Activated T-cell treated with anti-CD3 and anti-CD28 coated beads for 4 hours (primary cell): ENCODE measurements around the gene RAP2C.

Experiments used
- DNase-seq: peaks from one replicate; pipeline ENCODE4 v3.0.0-alpha.2; 2020

RAP2C gene

GRCh38 chrX:132219343-132219768, at the start of gene RAP2C:
RAP2C (minus strand) TSS chrX:132219447; CDS start chrX:132217268, 2,179 bp downstream.
- DNase-seq: peak; percentile 40

DNA sequence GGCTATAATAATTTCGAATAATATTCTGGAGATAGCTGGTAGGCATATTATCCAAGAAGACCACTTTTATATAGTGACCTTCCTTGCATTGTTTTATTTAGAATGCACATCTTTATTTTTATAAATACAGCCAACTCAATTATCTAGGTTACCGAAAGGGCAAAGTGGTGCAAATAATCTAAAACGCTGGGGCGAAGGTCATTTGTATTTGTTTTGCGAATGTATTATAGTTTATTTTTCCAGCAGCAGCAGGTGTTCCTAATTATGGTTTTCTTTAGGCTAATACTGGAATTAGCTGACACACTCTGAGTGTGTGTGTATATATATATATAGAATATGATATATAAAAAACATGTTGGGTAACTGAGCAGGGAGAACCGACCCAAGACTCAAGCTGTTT, 48.1 kb upstream of the RAP2C start:
- DNase-seq: no peak

DNA sequence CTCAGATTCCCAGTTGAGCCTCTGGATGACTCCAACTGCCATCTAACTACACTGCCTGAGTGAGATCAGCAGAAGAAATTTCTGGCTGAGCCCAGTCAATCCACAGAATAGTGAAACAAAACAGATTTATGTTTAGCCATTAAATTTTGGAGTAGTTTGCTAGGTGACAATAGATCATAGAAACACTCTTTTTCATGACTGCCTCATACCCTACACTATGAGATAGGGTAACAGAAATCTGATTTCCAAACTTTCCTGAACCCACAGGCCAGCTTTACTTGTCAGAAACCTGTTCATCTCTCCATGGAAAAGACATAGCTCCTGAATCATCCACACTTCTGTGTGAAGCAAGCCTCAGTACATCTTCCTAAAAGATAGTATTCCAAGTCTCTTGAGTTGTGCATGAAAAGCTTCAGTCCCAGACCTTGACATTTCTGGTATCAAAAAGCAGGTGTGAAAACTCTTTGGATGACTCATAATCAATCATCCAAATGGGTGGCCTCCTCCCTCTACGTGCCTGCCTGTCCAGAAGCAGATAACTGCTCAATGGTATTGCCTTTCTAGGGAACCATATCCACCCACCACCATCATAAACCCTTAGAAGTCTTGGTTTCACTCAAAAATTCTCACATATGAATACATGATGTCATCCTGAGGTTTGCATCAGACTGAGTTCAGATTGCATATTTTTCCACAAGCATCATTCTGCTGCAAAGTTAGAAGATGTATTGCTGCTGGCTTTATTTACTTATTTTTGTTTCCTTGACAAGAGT, 47.5 kb upstream of the RAP2C start:
- DNase-seq: no peak

DNA sequence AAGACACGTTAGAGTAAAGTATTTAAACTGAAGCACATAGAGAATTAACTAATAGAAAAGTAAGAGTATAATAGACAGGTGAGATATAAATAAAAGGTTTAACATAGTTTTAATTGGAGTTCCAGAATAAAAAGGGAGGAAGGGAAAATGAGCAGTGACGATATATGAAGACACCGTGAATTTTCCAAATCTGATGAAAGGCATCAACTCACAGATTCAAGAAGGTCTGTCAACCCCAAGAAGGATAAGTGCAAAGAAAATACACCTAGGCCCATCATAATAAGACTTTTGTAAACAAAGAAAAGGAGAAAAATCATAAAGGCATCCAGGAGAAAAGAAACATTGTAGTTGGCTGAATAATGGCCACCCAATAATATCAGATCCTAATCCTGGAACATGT, 43.9 kb upstream of the RAP2C start:
- no peak for DNase-seq

- DNase-seq: no peak
Observed at GRCh38 chrX:132258509-132258908, 39.3 kb upstream of the RAP2C start.

DNA sequence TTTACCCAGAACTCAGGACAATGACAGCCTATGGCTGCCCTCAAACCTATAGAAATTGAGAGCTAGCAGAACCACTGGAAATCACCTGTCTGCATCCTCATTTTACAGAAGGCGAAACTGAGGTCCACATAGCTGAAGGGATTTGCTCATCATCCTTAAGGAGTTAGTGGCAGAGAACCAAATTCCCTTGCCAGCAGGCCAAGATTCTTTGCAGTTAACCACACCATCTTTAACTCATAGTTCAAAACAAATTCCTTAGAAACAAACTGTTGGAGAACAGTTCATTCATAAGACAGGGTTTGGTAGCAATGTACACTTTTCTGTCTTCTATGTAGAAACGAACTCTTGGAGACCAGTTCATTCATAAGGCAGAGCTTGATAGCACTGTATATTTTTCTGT, 37.9 kb upstream of the RAP2C start:
- no peak for DNase-seq

DNA sequence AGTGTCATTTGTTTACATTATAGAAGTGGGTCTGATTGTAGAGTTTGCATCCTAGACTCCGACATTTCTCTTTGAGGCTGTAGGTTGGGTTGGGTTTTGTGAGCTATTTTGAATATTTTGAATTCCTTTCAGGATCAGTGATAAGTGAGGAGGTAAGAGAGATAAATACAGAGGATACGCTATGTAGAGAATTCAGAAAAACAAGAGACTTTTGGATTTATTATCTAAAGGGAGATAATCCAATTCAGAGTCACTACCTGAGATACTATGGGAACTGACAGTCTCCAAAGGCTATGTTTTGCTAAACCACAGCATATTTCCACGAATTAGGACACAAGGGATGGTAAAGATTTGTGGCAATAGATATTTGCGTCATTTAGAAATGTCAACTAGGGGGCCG, 16.9 kb upstream of the RAP2C start:
- DNase-seq: no peak

DNA sequence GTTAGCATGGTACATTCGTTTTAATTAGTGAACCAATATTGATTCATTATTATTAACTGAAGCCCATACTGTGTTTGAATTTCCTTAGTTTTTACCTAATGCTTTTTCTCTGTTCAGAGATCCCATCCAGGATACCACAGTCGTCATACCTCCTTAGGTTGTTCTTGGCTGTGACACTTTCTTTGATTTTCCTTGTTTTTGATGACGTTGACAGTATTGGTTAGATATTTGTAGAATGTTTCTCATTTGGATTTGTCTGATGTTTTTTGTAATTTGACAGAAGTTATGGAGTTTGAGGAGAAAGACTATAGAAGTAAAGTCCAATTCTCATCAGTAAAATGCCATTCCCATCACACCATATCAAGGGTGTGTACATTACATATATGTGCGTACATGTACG, 16.2 kb upstream of the RAP2C start:
- DNase-seq: no peak

- DNase-seq: no peak
Observed at GRCh38 chrX:132231587-132231986, 12.3 kb upstream of the RAP2C start.

DNA sequence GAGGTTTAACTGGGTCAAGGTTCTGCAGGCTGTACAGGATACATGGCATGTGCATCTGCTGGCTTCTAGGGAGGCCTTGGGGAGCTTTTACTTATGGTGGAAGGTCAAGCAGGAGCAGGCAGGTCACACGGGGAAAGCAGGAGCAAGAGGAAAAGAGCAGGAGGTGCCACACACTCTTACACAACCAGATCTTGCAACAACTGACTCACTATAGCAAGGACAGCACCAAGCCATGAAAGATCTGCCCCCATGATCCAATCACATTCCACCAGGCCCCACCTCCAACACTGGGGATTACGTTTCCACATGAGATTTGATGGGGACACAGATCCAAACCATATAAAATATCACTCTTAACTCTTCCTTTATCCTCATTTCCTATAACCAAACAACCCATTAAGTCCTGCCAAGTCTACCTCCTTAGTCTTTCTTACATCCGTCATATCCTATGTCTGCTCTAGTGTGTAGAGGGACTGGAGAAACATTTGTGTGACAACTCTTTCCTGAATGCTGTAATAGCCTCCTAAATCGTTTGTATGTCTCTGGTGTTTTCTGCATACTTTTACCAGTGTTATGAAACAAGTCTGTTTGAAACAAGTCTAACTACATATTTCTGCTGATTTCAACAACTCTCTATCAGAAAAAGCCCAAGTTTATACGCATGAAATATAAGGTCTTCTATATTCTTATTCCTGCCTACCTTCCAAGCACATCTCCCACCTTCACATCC, 8.3 kb upstream of the RAP2C start:
- no peak for DNase-seq

DNA sequence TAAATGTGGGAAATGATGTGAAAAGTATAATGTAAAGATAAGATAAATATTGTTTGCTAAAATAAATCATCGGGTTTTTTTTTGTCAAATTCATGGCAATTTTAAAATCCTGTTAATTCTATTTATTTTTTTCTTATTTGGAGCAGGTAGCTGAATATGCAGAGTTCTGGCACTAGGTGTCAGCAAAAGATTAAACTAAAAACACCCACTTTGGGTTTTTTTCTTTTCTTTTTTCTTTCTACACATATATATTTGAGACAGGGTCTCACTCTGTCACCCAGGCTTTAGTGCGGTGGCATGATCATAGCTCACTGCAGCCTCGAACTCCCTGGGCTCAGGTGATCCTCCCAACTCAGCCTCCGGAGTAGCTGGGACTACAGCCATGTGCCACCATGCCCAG, 6.9 kb upstream of the RAP2C start:
- no peak for DNase-seq

DNA sequence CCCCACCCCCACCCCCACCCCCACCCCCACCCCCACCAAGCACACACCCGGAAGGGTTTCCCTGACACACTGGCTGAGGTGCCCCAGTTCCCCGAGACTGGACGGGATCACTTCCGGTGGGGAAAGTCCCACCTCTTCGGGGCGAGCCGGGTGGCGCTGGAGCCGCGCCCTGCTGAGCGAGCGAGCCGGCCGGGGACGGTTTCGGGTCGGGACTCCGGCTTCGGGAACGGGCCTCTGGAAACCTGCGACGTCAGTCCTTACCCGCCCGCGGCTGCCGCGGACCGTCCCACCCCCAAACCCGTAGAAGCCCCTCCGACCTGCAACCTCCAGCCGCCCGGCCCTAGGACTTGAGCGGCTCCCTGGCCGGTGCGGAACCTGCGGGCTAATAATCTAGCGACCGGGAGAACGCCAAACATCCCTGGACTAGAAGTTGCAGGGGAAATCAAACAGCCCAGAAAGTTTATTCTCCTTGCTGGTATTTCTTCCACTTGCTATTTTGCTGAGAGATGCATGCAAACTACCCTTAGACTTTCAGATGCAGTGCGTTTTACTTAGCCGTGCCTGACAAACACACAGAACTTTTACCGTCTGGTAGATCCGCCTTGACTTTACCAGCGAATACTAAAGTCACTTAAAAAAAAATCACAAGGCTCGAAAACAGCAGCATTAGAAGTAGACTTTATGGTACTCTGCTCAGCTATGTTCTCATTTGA, 991 bp downstream of the RAP2C start:
- DNase-seq: peak; percentile 56

DNA sequence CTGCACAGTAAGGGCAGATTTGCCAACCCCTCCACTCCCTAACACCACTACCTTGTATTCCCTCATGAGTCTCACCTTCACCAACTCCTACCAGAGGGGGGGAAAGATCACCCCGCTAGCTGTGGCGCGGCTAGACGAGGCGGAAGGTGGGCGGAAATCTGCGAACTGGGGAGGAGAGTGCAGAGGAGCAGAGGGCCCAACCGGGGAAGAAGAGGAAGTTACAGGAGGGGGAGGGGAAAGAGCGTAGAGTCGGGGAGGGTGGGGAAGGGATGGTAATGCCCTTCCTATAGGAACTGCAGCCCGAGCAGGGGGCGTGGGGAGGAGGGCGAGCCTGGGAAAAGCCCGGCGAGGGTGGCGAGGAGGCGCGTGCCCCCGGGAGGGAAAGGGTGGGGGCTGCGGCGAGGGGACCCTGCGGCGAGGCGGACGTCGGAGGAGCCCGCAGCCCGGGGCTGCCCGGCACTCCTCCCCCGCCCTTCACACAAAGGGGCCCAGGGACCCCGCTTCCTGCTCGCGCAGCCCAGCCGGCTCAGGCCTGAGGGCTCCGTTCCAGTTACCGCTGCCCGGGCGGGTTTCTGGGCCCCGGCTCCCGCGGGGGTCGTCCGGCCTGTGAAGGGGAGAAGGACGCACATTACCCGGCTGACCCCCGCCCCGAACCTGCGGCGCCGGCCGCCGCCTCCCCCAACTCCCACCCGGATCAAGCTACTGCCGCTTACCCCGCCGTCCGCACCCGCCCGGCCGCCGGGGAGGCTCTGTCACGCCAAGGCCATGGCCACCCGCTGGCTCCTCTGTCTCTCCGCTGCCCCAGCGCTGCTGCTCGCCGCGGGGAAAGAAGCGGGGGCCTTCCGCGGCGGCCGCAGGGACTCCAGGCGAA, 1.8 kb downstream of the RAP2C start:
- peak; percentile 68 for DNase-seq

GRCh38 chrX:132216806-132217202, 2.4 kb downstream of the RAP2C start:
- no peak for DNase-seq

- no peak for DNase-seq
Observed at GRCh38 chrX:132216283-132216682, 3.0 kb downstream of the RAP2C start.

GRCh38 chrX:132214518-132214917, 4.7 kb downstream of the RAP2C start:
- DNase-seq: no peak

DNA sequence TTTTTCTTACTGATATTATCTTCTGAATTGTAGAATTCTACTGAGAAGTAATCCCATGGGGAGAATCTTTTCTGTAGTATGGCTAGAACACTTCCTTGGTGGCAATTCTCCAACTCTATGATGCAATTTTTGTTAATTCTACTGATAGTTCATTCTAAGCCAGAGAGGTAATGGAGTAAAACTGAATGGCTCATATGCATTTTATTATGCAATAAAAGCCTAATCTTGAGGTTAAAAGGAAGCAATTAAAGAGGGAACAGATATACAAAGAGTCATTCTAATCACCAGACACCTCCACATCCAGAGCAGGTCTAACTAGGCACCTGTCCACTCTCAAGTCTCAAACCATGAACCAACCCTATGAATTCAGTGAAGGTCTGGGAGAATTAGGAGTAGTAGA, 9.7 kb downstream of the RAP2C start:
- DNase-seq: no peak

DNA sequence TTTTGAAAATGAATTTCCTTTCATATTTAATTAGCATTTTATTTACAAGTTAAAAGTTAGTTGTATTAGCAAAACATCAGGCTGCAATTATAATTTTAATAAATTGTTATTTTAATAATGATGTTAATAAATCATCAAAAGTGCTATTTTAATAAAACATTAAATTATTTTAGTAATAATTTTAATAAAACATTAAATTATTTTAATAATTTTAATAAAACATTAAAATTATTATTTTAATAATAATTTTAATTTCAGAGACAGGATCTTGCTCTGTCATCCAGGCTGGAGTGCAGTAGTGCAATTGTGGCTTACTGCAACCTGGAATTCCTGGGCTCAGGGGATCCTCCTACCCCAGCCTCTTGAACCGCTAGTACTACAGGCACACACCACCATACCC, 10.8 kb downstream of the RAP2C start:
- no peak for DNase-seq

DNA sequence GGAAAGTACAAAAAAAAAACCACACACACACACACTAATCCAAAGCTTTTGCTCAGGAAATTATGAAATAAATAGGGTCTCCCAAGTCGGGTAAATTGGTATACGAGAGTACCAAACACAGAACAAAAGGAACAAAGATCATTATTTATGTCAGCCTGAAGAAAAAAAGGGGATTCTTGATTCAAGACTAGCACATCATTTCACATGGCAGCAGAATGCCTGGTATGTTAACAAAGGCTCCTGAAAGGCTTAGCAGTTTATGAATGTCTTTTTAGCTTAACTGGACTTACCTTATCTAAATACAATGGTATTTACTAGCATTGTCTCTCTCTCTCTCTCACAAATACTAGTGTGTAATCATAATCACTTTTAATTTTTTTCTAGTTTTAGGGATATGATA, 11.3 kb downstream of the RAP2C start:
- no peak for DNase-seq

GRCh38 chrX:132206259-132206658, 13.0 kb downstream of the RAP2C start:
- DNase-seq: no peak

- DNase-seq: no peak
Observed at GRCh38 chrX:132204629-132205028, 14.6 kb downstream of the RAP2C start.

GRCh38 chrX:132200976-132201375, 18.3 kb downstream of the RAP2C start:
- no peak for DNase-seq

- no peak for DNase-seq
Observed at GRCh38 chrX:132199941-132200340, 19.3 kb downstream of the RAP2C start.
